ENCODE results near the gene PABPN1L.

DNA sequence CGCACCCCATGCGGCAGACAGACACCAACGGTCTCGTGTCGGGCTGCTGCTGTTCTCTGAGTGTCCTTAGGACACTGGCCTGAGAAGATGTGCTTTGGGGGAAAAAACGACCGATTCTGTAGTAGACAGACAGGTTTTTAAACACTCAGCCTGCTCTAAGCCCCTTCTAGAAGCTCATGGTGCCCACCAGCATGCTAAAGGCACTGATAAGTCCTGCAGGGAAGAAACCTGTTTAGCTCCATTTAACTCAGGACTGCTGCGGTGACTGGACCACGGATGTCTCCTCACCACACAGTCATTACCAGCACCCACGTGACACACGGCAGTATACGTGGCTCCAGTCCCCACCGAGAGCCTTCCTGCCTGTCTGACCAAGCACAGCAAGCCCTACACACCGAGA, 35.7 kb downstream of the PABPN1L start:
- TF ChIP-seq, protein P1, sequence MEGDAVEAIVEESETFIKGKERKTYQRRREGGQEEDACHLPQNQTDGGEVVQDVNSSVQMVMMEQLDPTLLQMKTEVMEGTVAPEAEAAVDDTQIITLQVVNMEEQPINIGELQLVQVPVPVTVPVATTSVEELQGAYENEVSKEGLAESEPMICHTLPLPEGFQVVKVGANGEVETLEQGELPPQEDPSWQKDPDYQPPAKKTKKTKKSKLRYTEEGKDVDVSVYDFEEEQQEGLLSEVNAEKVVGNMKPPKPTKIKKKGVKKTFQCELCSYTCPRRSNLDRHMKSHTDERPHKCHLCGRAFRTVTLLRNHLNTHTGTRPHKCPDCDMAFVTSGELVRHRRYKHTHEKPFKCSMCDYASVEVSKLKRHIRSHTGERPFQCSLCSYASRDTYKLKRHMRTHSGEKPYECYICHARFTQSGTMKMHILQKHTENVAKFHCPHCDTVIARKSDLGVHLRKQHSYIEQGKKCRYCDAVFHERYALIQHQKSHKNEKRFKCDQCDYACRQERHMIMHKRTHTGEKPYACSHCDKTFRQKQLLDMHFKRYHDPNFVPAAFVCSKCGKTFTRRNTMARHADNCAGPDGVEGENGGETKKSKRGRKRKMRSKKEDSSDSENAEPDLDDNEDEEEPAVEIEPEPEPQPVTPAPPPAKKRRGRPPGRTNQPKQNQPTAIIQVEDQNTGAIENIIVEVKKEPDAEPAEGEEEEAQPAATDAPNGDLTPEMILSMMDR (IDR thresholded peaks at IDR 0.05; ENCODE audit: low read depth, low read length, poor library complexity, severe bottlenecking) = no peak
- TF ChIP-seq EZH2phosphoT487 (IDR thresholded peaks at IDR 0.05; ENCODE audit: borderline replicate concordance, low read length) = no peak

All from DOHH2 (cell line).